Measurements from ENCODE around the gene RPS29. TPM values are rescaled to one million over a fixed set of nuclear protein-coding genes. Genes with fewer than 3 reads are reported as not detected.

Gene RPS29
- total and polyA plus RNA-seq, 2 of the 13 experiments (the other 11 are each of a cell fraction or from before 2014, with no cell fraction given), result 4,303 to 8,215 TPM

DNA sequence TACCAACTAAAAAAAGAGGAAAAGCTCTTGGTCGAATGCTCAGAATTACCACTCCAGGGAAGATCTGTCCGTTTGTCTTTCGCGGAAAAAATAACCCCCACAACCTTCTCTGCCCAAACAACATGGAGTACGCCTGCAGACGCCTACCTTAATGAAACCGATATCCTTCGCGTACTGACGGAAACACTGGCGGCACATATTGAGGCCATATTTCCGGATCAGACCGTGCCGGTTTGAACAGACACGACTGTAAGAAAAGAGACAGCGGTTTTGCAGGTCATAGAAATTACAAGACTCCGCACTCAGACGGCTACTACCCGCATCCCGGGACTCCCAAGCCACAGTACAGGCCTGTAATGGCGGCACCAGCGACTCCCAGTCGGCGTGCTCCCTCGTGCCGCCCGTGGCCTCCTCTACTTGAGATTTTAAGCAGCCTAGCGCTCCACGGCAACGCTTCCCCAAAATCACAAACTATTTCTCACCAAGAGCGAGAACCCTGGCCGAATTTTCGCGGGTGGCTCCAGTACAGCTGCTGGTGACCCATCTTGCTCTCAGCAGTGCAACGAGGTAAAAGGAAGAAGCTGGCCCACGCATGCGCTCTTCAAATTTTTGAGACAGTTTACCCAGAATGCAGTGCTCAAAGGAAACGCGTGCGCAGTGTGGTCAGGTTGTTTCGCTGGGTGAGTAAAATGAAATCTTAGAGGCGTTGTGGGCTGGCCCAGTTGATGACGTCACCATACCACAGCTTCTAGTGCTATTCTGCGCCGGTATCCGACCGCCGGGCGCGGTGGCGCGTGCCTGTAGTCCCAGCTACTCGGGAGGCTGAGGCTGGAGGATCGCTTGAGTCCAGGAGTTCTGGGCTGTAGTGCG lies at the start of gene RPS29 (continued):
- 0 out of 4 replicates have a peak, but pooled peaks of 1 of the 2 experiments have one; percentile 52 for TF ChIP-seq EP300 (IDR thresholded peaks at IDR 0.05; ENCODE audit: low read depth in 2 of 2, low read length in 2 of 2)
- no peak for TF ChIP-seq EP300 (CRISPR knock-in tag; IDR thresholded peaks at IDR 0.05; ENCODE audit: borderline replicate concordance)
- peak; percentile 76; the same call in 1 of the 2 replicates for TF ChIP-seq MXD4 (CRISPR knock-in tag; IDR thresholded peaks at IDR 0.05)
- TF ChIP-seq, protein P1, sequence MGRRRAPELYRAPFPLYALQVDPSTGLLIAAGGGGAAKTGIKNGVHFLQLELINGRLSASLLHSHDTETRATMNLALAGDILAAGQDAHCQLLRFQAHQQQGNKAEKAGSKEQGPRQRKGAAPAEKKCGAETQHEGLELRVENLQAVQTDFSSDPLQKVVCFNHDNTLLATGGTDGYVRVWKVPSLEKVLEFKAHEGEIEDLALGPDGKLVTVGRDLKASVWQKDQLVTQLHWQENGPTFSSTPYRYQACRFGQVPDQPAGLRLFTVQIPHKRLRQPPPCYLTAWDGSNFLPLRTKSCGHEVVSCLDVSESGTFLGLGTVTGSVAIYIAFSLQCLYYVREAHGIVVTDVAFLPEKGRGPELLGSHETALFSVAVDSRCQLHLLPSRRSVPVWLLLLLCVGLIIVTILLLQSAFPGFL (CRISPR knock-in tag; IDR thresholded peaks at IDR 0.05), result no peak
- TF ChIP-seq, protein P2, sequence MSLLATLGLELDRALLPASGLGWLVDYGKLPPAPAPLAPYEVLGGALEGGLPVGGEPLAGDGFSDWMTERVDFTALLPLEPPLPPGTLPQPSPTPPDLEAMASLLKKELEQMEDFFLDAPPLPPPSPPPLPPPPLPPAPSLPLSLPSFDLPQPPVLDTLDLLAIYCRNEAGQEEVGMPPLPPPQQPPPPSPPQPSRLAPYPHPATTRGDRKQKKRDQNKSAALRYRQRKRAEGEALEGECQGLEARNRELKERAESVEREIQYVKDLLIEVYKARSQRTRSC (CRISPR knock-in tag; IDR thresholded peaks at IDR 0.05; ENCODE audit: low read depth), result no peak
- TF ChIP-seq, protein P3, sequence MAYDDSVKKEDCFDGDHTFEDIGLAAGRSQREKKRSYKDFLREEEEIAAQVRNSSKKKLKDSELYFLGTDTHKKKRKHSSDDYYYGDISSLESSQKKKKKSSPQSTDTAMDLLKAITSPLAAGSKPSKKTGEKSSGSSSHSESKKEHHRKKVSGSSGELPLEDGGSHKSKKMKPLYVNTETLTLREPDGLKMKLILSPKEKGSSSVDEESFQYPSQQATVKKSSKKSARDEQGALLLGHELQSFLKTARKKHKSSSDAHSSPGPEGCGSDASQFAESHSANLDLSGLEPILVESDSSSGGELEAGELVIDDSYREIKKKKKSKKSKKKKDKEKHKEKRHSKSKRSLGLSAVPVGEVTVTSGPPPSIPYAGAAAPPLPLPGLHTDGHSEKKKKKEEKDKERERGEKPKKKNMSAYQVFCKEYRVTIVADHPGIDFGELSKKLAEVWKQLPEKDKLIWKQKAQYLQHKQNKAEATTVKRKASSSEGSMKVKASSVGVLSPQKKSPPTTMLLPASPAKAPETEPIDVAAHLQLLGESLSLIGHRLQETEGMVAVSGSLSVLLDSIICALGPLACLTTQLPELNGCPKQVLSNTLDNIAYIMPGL (CRISPR knock-in tag; IDR thresholded peaks at IDR 0.05; ENCODE audit: borderline replicate concordance in 1 of 2, low read depth in 1 of 2), result peak; percentile 91 to 99
- peak; percentile 41; the same call in 1 of the 2 replicates for TF ChIP-seq HIVEP1 (CRISPR knock-in tag; IDR thresholded peaks at IDR 0.05)
- TF ChIP-seq HNRNPUL1 (IDR thresholded peaks at IDR 0.05; ENCODE audit: low read depth, low read length), result no peak
- no peak for TF ChIP-seq MTF2 (CRISPR knock-in tag; IDR thresholded peaks at IDR 0.05; ENCODE audit: borderline replicate concordance)
- peak; percentile 39; the same call in 1 of the 2 replicates for TF ChIP-seq NCOA2 (CRISPR knock-in tag; IDR thresholded peaks at IDR 0.05)
- no peak for TF ChIP-seq ZBTB42 (CRISPR knock-in tag; IDR thresholded peaks at IDR 0.05)
- TF ChIP-seq KAT7 (CRISPR knock-in tag; IDR thresholded peaks at IDR 0.05; ENCODE audit: borderline replicate concordance), result no peak; the same call in 1 of the 2 replicates
- 0 out of 2 replicates have a peak, but pooled peaks have one; percentile 22 for TF ChIP-seq SNAPC2 (CRISPR knock-in tag; IDR thresholded peaks at IDR 0.05)
- no peak for TF ChIP-seq NFE2L1 (CRISPR knock-in tag; IDR thresholded peaks at IDR 0.05; ENCODE audit: borderline replicate concordance)
- TF ChIP-seq TMF1 (CRISPR knock-in tag; IDR thresholded peaks at IDR 0.05; ENCODE audit: low read depth), result no peak
- TF ChIP-seq, protein P4, sequence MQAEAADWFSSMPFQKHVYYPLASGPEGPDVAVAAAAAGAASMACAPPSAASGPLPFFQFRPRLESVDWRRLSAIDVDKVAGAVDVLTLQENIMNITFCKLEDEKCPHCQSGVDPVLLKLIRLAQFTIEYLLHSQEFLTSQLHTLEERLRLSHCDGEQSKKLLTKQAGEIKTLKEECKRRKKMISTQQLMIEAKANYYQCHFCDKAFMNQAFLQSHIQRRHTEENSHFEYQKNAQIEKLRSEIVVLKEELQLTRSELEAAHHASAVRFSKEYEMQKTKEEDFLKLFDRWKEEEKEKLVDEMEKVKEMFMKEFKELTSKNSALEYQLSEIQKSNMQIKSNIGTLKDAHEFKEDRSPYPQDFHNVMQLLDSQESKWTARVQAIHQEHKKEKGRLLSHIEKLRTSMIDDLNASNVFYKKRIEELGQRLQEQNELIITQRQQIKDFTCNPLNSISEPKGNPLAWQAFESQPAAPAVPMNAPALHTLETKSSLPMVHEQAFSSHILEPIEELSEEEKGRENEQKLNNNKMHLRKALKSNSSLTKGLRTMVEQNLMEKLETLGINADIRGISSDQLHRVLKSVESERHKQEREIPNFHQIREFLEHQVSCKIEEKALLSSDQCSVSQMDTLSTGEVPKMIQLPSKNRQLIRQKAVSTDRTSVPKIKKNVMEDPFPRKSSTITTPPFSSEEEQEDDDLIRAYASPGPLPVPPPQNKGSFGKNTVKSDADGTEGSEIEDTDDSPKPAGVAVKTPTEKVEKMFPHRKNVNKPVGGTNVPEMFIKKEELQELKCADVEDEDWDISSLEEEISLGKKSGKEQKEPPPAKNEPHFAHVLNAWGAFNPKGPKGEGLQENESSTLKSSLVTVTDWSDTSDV (CRISPR knock-in tag; IDR thresholded peaks at IDR 0.05), result no peak
- peak; percentile 53; the same call in 1 of the 2 replicates for TF ChIP-seq EEA1 (CRISPR knock-in tag; IDR thresholded peaks at IDR 0.05; ENCODE audit: borderline replicate concordance)
- TF ChIP-seq ZSCAN30 (CRISPR knock-in tag; IDR thresholded peaks at IDR 0.05), result no peak
- TF ChIP-seq CHD2 (IDR thresholded peaks at IDR 0.05; ENCODE audit: low read depth, low read length), result no peak
